HG03457 (cell line): ENCODE data around the gene TMPRSS11D.

Experiments used
- ATAC-seq: cut with Tn5 transposase; IDR thresholded peaks from one replicate; pipeline ENCODE4 v1.9.1; 2021; ENCODE audit warnings: moderate number of reproducible peaks; ENCODE audit not compliant: unreplicated experiment

The TMPRSS11D gene

GRCh38 chr4:67883902-67884301 is at the start of gene TMPRSS11D:
Gene TMPRSS11D, minus strand, starts transcription at chr4:67884002. Its CDS starts 69 bp downstream, at chr4:67883933.
- no peak for ATAC-seq

- ATAC-seq: no peak
Observed at GRCh38 chr4:67933038-67933437, 49.2 kb upstream of the TMPRSS11D start.

- no peak for ATAC-seq
Observed at GRCh38 chr4:67931256-67931655, 47.5 kb upstream of the TMPRSS11D start.

GRCh38 chr4:67929426-67929825 is 45.6 kb upstream of the TMPRSS11D start:
- no peak for ATAC-seq

- no peak for ATAC-seq
Observed at GRCh38 chr4:67928546-67928945, 44.7 kb upstream of the TMPRSS11D start.

GRCh38 chr4:67927251-67927650 is 43.4 kb upstream of the TMPRSS11D start:
- ATAC-seq: no peak

GRCh38 chr4:67926485-67926884 is 42.7 kb upstream of the TMPRSS11D start:
- ATAC-seq: no peak

GRCh38 chr4:67922697-67923096 is 38.9 kb upstream of the TMPRSS11D start:
- ATAC-seq: no peak

- no peak for ATAC-seq
Observed at GRCh38 chr4:67918428-67918827, 34.6 kb upstream of the TMPRSS11D start.

- no peak for ATAC-seq
Observed at GRCh38 chr4:67915400-67915966, 31.7 kb upstream of the TMPRSS11D start.

GRCh38 chr4:67912080-67912479 is 28.3 kb upstream of the TMPRSS11D start:
- ATAC-seq: no peak

- ATAC-seq: no peak
Observed at GRCh38 chr4:67911638-67912037, 27.8 kb upstream of the TMPRSS11D start.

GRCh38 chr4:67911141-67911540 is 27.3 kb upstream of the TMPRSS11D start:
- ATAC-seq: no peak

GRCh38 chr4:67910585-67910905 is 26.7 kb upstream of the TMPRSS11D start:
- ATAC-seq: no peak

GRCh38 chr4:67909905-67910584 is 26.2 kb upstream of the TMPRSS11D start:
- ATAC-seq: no peak

- no peak for ATAC-seq
Observed at GRCh38 chr4:67907650-67908049, 23.8 kb upstream of the TMPRSS11D start.

GRCh38 chr4:67899096-67899495 is 15.3 kb upstream of the TMPRSS11D start:
- no peak for ATAC-seq

- no peak for ATAC-seq
Observed at GRCh38 chr4:67897686-67898085, 13.9 kb upstream of the TMPRSS11D start.

- ATAC-seq: no peak
Observed at GRCh38 chr4:67896421-67897065, 12.7 kb upstream of the TMPRSS11D start.

GRCh38 chr4:67894659-67895058 is 10.9 kb upstream of the TMPRSS11D start:
- no peak for ATAC-seq

- ATAC-seq: no peak
Observed at GRCh38 chr4:67892905-67893304, 9.1 kb upstream of the TMPRSS11D start.

GRCh38 chr4:67892253-67892652 is 8.5 kb upstream of the TMPRSS11D start:
- ATAC-seq: no peak
